GM12878 (cell line): ENCODE data around the gene PDZRN3. TPM values are rescaled to one million over a fixed set of nuclear protein-coding genes. Genes with fewer than 3 reads are reported as not detected.

Experiments
- ATAC-seq: fragments of 200-7000 bp; cut with Tn5 transposase; 3 replicates; pipeline ENCODE4 v1.9.1; 2020; ENCODE audit warnings: mild to moderate bottlenecking, moderate library complexity
- BruUV-seq: library from RNA; stranded (reverse); fragments of 400-500 nt; replicated peaks from 2 replicates; lab custom pipeline; 2021; lab: Mats Ljungman, UMichigan
- CTCF ChIA-PET: fragments of 300-600 bp; sonication (Branson Sonifier 250); formaldehyde crosslinking; extraction: SDS; loops from one replicate; lab custom pipeline; 2021; ENCODE audit warnings: inconsistent platforms; lab: Yijun Ruan, JAX
- POLR2A ChIA-PET: fragments of 350-600 bp; formaldehyde crosslinking; extraction: SDS; loops from one replicate; lab custom pipeline; 2021; ENCODE audit warnings: inconsistent platforms; lab: Charles Lee
- RAD21 ChIA-PET: fragments of 300-600 bp; sonication (Branson Sonifier 250); formaldehyde crosslinking; loops from one replicate; lab custom pipeline; 2023; ENCODE audit warnings: antibody characterized with exemption; ENCODE audit not compliant: unreplicated experiment; lab: Charles Lee
- SMC1A ChIA-PET: fragments of 300-600 bp; sonication (Branson Sonifier 250); formaldehyde crosslinking; loops from one replicate; lab custom pipeline; 2023; ENCODE audit not compliant: unreplicated experiment, uncharacterized antibody; lab: Charles Lee
- DNase-seq: peaks from one replicate; pipeline ENCODE4 v3.0.0-alpha.2; 2011; ENCODE audit warnings: low read depth, low spot score
- FAIRE-seq: peaks from 3 replicates; lab custom pipeline; 2011; peaks lifted over from hg19 to GRCh38; lab: Jason Lieb, UNC
- H2AFZ ChIP-seq: 2 replicates; pipeline ENCODE4 v1.6.0; 2011; ENCODE audit warnings: low read depth, low read length, control low read depth; ENCODE audit not compliant: control insufficient read depth
- H3K27ac ChIP-seq: 2 replicates; pipeline ENCODE4 v1.5.1; 2011; ENCODE audit warnings: control low read depth; ENCODE audit not compliant: control insufficient read depth, insufficient read depth
- H3K27me3 ChIP-seq, 2 experiments: replicated peaks in 1 of 2; 2 replicates each; pipeline versions ENCODE4 v1.6.0 to v1.6.1; 2011; ENCODE audit warnings: low read length in 1 of 2; ENCODE audit not compliant: control insufficient read depth in 2 of 2, insufficient read depth in 2 of 2
- H3K36me3 ChIP-seq, 2 experiments: 2 replicates each; pipeline ENCODE4 v1.5.1; 2011; ENCODE audit warnings: low read length in 1 of 2; ENCODE audit not compliant: control insufficient read depth in 2 of 2, insufficient read depth in 2 of 2
- H3K4me1 ChIP-seq: 2 replicates; pipeline ENCODE4 v1.6.1; 2011; ENCODE audit warnings: mild to moderate bottlenecking, low read length, moderate library complexity, mixed read lengths; ENCODE audit not compliant: control insufficient read depth, insufficient read depth
- H3K4me2 ChIP-seq: 2 replicates; pipeline ENCODE4 v1.6.0; 2011; ENCODE audit warnings: control low read depth; ENCODE audit not compliant: control insufficient read depth, insufficient read depth
- H3K4me3 ChIP-seq: fragments of 200-600 bp; sonication (generic); 2 replicates; pipeline ENCODE4 v1.5.1; 2016
- H3K79me2 ChIP-seq: 2 replicates; pipeline ENCODE4 v1.6.0; 2011; ENCODE audit warnings: low read length; ENCODE audit not compliant: control insufficient read depth, insufficient read depth
- H3K9ac ChIP-seq: 2 replicates; pipeline ENCODE4 v1.8.0; 2011; ENCODE audit warnings: low read length, control low read depth, mixed read lengths; ENCODE audit not compliant: control insufficient read depth, insufficient read depth
- H3K9me3 ChIP-seq: replicated peaks from 3 replicates; pipeline ENCODE4 v1.5.1; 2011; ENCODE audit warnings: mild to moderate bottlenecking, low read length; ENCODE audit not compliant: control insufficient read depth, insufficient read depth
- H4K20me1 ChIP-seq: 2 replicates; pipeline ENCODE4 v1.6.0; 2011; ENCODE audit not compliant: control insufficient read depth, insufficient read depth
- ATF3 ChIP-seq: IDR thresholded peaks from 2 replicates; pipeline ENCODE4 v1.6.1; 2011; ENCODE audit warnings: low read depth, mild to moderate bottlenecking, low read length, moderate library complexity, borderline replicate concordance; ENCODE audit errors: extremely low read depth
- BCL11A ChIP-seq: IDR thresholded peaks from 2 replicates; pipeline ENCODE4 v1.6.1; 2011; ENCODE audit warnings: low read depth, low read length
- IRF3 ChIP-seq: fragments of 450-650 bp; IDR thresholded peaks from 2 replicates; pipeline ENCODE4 v1.6.1; 2014; ENCODE audit warnings: mild to moderate bottlenecking
- MLLT1 ChIP-seq: fragments of 450-650 bp; IDR thresholded peaks from 2 replicates; pipeline ENCODE4 v1.6.1; 2016; ENCODE audit warnings: mild to moderate bottlenecking
- NFXL1 ChIP-seq: fragments of 450-650 bp; IDR thresholded peaks from 2 replicates; pipeline ENCODE4 v1.6.1; 2017; ENCODE audit warnings: antibody characterized with exemption, mild to moderate bottlenecking, borderline replicate concordance
- NR2C2 ChIP-seq: IDR thresholded peaks from 2 replicates; pipeline ENCODE4 v1.6.1; 2011; ENCODE audit warnings: borderline replicate concordance, low read depth; ENCODE audit not compliant: control insufficient read depth, insufficient read length
- POLR2AphosphoS5 ChIP-seq: IDR thresholded peaks from 2 replicates; pipeline ENCODE4 v1.6.1; 2011; ENCODE audit warnings: mild to moderate bottlenecking, low read length, inconsistent platforms
- REST ChIP-seq: IDR thresholded peaks from 2 replicates; pipeline ENCODE4 v1.6.1; 2012; ENCODE audit warnings: mild to moderate bottlenecking, low read depth, low read length
- SMARCA5 ChIP-seq: fragments of 450-650 bp; IDR thresholded peaks from 2 replicates; pipeline ENCODE4 v1.6.1; 2017; ENCODE audit warnings: mild to moderate bottlenecking
- SPI1 ChIP-seq: IDR thresholded peaks from 2 replicates; pipeline ENCODE4 v1.6.1; 2011; ENCODE audit warnings: low read depth, mild to moderate bottlenecking, low read length, moderate library complexity, borderline replicate concordance; ENCODE audit not compliant: insufficient read depth
- STAT3 ChIP-seq: IDR thresholded peaks from 2 replicates; pipeline ENCODE4 v1.6.1; 2011; ENCODE audit warnings: low read depth, low read length, improper control_type of control experiment
- TCF12 ChIP-seq: IDR thresholded peaks from 2 replicates; pipeline ENCODE4 v1.6.1; 2011; ENCODE audit warnings: low read depth, mild to moderate bottlenecking, low read length
- ZNF592 ChIP-seq: fragments of 450-650 bp; IDR thresholded peaks from 2 replicates; pipeline ENCODE4 v1.6.1; 2017; ENCODE audit warnings: mild to moderate bottlenecking, moderate library complexity
- in situ Hi-C: fragments of 300-500 bp; cut with MboI; formaldehyde crosslinking; loops from 9 replicates; pipeline ENCODE4 v1.14.3; 2018; ENCODE audit warnings: mixed read lengths
- intact Hi-C: fragments of 100-400 bp; cut with micrococcal nuclease; formaldehyde crosslinking; loops from one replicate; pipeline ENCODE4 v1.14.2; 2022; ENCODE audit not compliant: unreplicated experiment
- polyA plus RNA-seq, 11 experiments: library from polyadenylated mRNA; depleted of rRNA in 4 of 11; unstranded in 6 of 11; stranded (reverse) in 5 of 11; fragments of >200 nt; fragmentation: Nextera tagmentation in 4 of 11; fragmentation: Illumina TruSeq in 1 of 11; extraction: Ambion mirVana in 4 of 11; extraction: Trizol in 1 of 11; gene quantifications; 1 replicate in 1 of 11; 2 replicates in 10 of 11; pipeline versions ENCODE4 v1.2.1 to v1.2.3, GENCODE V29; 2011 to 2016; ENCODE audit warnings: inconsistent platforms in 2 of 11, missing spikeins in 2 of 11, low read depth in 1 of 11
- total RNA-seq, 4 experiments: library from RNA; depleted of rRNA in 3 of 4; stranded (reverse); fragments of >200 nt in 3 of 4; fragmentation: Illumina TruSeq in 1 of 4; extraction: Trizol in 1 of 4; gene quantifications; 2 replicates each; pipeline versions ENCODE4 v1.2.1 to v1.2.3, GENCODE V29; 2013 to 2021

PDZRN3 gene
- total and polyA plus RNA-seq, 10 of the 15 experiments (the other 5 are each of a cell fraction or from before 2014, with no cell fraction given) = 0.07 to 0.37 (median 0.12) TPM; not detected in 6

- TF ChIP-seq REST (no peak), STAT3 (no peak), ATF3 (no peak), TCF12 (no peak), BCL11A (no peak), NR2C2 (no peak)
These were observed 28.2 kb upstream of the PDZRN3 start (continued) for GRCh38 chr3:73652896-73653295.

GRCh38 chr3:73637042-73637441, 12.3 kb upstream of the PDZRN3 start:
- no peaks in the 10 kb centered on the region for H3K9me3 ChIP-seq
- RAD21 ChIA-PET = no interaction called here
- no peak overlapping the region for H2AFZ ChIP-seq
- no peaks in the 10 kb centered on the region for H3K4me1 ChIP-seq
- in situ Hi-C loops = no loop called here
- H3K79me2 ChIP-seq = no peaks in the 10 kb centered on the region
- ATAC-seq (no peak), DNase-seq (no peak), FAIRE-seq (no peak)
- no peaks in the 10 kb centered on the region for H3K36me3 ChIP-seq
- no peak overlapping the region for H3K4me3 ChIP-seq
- no peaks in the 10 kb centered on the region for H4K20me1 ChIP-seq
- SMC1A ChIA-PET = no interaction called here
- intact Hi-C loops = no loop called here
- CTCF ChIA-PET = no interaction called here
- H3K4me2 ChIP-seq = no peak overlapping the region
- H3K27me3 ChIP-seq = no peaks in the 10 kb centered on the region; a peak in 2 of 4 replicates
- H3K9ac ChIP-seq = no peak overlapping the region
- POLR2A ChIA-PET = no interaction called here
- no peak overlapping the region for H3K27ac ChIP-seq
- BruUV-seq = no TSS peak
- TF ChIP-seq SMARCA5 (no peak), NFXL1 (no peak), POLR2AphosphoS5 (no peak), SPI1 (no peak), MLLT1 (no peak), IRF3 (no peak), ZNF592 (no peak)
